TTC549 (cell line): ENCODE results near the gene AKIP1.
"Not testable (repeated sequence)": the region's sequence is repeated elsewhere in the genome, so short reads cannot be mapped to it uniquely, and the experiment has no call there.

ENCODE experiments used
- FAIRE-seq: peaks from 2 replicates; lab custom pipeline; 2012; peaks lifted over from hg19 to GRCh38; lab: Jason Lieb, UNC

Gene AKIP1

GRCh38 chr11:8911029-8911823 is at the start of gene AKIP1:
TSS of gene AKIP1 (plus strand) at chr11:8911189. CDS start at chr11:8911450, 261 bp downstream.
- no peak for FAIRE-seq

- no peak for FAIRE-seq
Observed at GRCh38 chr11:8863838-8864237, 47.2 kb upstream of the AKIP1 start.

GRCh38 chr11:8865304-8865703 is 45.7 kb upstream of the AKIP1 start:
- no peak for FAIRE-seq

- no peak for FAIRE-seq
Observed at GRCh38 chr11:8867035-8867434, 44.0 kb upstream of the AKIP1 start.

GRCh38 chr11:8867931-8868631 is 42.9 kb upstream of the AKIP1 start:
- FAIRE-seq: no peak

GRCh38 chr11:8870411-8871170 is 40.4 kb upstream of the AKIP1 start:
- no peak for FAIRE-seq

- FAIRE-seq: no peak
Observed at GRCh38 chr11:8871171-8871775, 39.7 kb upstream of the AKIP1 start.

- FAIRE-seq: no peak
Observed at GRCh38 chr11:8871962-8872361, 39.0 kb upstream of the AKIP1 start.

GRCh38 chr11:8873741-8874405 is 37.1 kb upstream of the AKIP1 start:
- FAIRE-seq: no peak

GRCh38 chr11:8878771-8879170 is 32.2 kb upstream of the AKIP1 start:
- no peak for FAIRE-seq

- not testable (repeated sequence) for FAIRE-seq
Observed at GRCh38 chr11:8881585-8881984, 29.4 kb upstream of the AKIP1 start.

- FAIRE-seq: no peak
Observed at GRCh38 chr11:8886322-8886721, 24.7 kb upstream of the AKIP1 start.

GRCh38 chr11:8891185-8891584 is 19.8 kb upstream of the AKIP1 start:
- not testable (repeated sequence) for FAIRE-seq

- FAIRE-seq: no peak
Observed at GRCh38 chr11:8899119-8899753, 11.8 kb upstream of the AKIP1 start.

GRCh38 chr11:8905528-8906165 is 5.3 kb upstream of the AKIP1 start:
- no peak for FAIRE-seq

GRCh38 chr11:8907116-8907515 is 3.9 kb upstream of the AKIP1 start:
- FAIRE-seq: peak; percentile 28

- no peak for FAIRE-seq
Observed at GRCh38 chr11:8908099-8908498, 2.9 kb upstream of the AKIP1 start.

GRCh38 chr11:8910649-8911026 is 351 bp upstream of the AKIP1 start:
- no peak for FAIRE-seq

- FAIRE-seq: no peak
Observed at GRCh38 chr11:8913961-8914660, 3.1 kb downstream of the AKIP1 start.

- no peak for FAIRE-seq
Observed at GRCh38 chr11:8914661-8915018, 3.7 kb downstream of the AKIP1 start.
